HG03575 (cell line): ENCODE data around the gene MINDY1.

Experiments used
- ATAC-seq: cut with Tn5 transposase; IDR thresholded peaks from one replicate; pipeline ENCODE4 v1.9.1; 2021; ENCODE audit not compliant: unreplicated experiment, insufficient number of reproducible peaks, low FRiP score; ENCODE audit errors: extremely low read depth

The MINDY1 gene, protein sequence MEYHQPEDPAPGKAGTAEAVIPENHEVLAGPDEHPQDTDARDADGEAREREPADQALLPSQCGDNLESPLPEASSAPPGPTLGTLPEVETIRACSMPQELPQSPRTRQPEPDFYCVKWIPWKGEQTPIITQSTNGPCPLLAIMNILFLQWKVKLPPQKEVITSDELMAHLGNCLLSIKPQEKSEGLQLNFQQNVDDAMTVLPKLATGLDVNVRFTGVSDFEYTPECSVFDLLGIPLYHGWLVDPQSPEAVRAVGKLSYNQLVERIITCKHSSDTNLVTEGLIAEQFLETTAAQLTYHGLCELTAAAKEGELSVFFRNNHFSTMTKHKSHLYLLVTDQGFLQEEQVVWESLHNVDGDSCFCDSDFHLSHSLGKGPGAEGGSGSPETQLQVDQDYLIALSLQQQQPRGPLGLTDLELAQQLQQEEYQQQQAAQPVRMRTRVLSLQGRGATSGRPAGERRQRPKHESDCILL

DNA sequence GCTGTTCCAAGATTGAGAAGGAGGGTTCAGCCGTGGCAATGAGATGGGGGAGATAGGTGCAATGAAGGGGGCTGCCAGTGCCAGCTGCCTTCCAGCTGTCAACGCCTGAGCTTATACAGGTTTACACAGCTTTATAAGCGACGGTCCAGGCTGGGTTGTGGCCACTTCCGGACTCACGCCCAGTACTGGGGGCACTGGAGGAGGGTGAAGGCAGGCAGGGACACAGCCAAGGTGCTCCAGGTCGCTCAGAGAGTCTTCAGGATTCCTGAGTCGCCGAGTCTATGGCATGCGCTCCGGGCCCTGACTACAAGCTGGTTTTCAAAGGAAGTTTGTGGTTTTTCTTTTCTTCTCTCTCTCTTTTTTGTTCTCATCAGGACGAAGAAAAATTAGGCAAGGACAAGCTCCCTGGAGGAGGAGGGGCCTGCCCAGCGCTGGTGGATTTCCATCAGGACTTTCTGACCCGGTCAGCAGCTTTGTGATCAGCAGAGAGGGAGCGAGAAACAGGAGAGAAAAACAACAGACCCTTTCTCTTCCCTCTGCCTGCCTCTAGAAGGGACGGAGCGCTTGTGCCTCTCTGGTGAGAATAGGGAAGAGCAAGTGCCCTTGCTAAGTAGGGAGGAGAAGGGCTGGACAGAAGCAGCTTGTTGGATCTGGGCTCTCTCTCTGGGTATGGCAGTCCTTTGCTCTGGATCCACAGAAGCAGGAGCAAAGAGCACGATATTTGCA is at the start of gene MINDY1:
MINDY1 (minus strand) TSS at position 576 of the 726 bp plus-strand sequence. CDS start 4,285 bp downstream, outside the sequence.
- ATAC-seq: no peak

- no peak for ATAC-seq
Measured at GRCh38 chr1:151056149-151056548, 49.4 kb upstream of the MINDY1 start.

- no peak for ATAC-seq
Measured at GRCh38 chr1:151055581-151055980, 48.9 kb upstream of the MINDY1 start.

DNA sequence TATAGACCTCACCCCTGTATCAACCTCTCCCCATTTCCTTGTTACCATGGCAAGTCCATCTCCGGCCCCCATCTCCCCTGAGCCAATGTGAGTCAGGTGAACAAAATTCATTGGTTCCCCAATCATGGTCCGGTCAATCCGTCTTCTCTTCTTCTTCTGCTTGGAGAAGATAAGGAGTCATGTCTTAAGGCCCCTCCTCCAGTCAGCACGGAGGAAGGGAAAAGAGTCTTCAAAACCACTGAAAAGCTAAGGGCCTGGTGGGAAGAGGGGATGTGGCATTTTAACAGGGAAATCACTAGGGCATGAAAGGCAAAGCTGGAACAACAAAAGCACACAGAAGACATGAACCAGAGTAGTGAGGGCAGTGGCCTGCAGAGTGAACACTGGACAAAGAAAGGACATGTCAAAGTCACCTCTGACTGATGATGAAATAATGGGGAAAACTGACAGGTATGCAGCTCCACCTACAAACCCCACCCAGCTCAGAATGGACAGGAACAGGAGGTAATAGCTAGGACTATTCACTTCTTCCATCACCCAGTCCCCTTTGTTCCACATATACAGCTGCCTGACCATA is 48.4 kb upstream of the MINDY1 start:
- ATAC-seq: no peak

GRCh38 chr1:151051356-151052009 is 44.8 kb upstream of the MINDY1 start:
- no peak for ATAC-seq

DNA sequence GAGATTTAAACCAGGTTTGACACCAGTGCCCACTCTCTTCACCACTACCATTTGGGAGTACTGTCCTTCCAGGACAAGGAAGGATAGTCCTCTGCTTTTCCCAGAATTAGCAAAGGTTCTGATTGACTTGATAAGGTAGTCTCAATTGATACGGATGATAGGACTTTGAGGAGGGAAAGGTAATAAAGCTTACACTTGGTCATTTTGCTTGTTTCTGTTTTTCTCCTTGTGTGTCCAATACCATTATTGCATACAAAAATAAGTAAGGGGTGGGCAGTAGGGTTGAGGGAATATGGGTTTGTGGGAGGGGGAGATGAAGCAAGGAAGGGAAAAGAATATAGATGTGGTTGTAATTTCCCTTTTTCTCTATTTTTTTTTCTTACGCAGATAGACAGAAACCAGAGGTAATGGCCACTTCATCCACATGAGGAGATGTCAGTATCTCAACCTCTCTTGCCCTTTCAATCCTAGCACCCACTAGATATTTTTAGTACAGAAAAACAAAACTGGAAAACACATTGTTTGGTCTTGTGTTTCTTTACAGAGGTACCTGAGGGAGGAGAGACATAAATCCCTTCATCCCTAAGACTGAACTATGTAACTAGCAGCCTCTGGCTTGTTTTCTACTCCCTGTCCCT is 43.5 kb upstream of the MINDY1 start:
- no peak for ATAC-seq

GRCh38 chr1:151049458-151049857 is 42.8 kb upstream of the MINDY1 start:
- ATAC-seq: no peak

DNA sequence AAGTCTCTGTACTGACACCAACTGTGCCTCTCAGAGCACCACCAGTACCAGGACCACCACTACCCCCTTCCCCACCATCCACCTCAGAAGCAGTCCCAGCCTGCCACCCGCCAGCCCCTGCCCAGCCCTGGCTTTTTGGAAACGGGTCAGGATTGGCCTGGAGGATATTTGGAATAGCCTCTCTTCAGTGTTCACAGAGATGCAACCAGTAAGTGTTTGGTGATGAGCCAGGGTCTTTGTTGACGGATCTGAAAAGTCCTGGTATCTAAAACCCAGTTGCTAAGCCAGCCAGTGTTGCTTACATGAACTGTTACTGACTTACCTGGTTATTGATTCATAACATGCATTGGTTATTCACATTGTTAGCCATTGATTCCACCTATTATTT is 41.9 kb upstream of the MINDY1 start:
- ATAC-seq: no peak

- ATAC-seq: no peak
Measured at GRCh38 chr1:151047925-151048644, 41.4 kb upstream of the MINDY1 start.

- no peak for ATAC-seq
Measured at GRCh38 chr1:151047591-151047924, 40.9 kb upstream of the MINDY1 start, which contains the start of gene C1orf56. TSS of gene C1orf56 (plus strand) at chr1:151047751. CDS start at chr1:151047848, 97 bp downstream.

DNA sequence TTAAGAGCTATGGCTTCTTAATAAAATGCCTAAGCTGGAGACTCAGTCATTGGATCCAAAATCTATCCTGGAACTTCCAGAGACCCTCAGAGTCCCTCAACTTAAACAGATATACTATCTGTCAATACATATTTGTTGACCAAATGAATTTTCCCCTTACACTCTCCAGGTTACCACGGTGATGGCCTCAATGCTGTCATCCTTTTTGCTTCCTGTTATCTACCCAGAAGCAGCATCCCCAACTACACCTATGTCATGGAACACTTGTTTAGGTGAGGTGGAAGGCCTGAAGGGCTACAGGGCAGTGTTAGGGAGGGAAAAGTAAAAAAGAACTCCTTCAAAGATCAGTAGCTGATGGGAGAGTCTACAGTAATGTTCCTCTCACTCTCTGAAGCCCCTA is 36.5 kb upstream of the MINDY1 start:
- ATAC-seq: no peak

DNA sequence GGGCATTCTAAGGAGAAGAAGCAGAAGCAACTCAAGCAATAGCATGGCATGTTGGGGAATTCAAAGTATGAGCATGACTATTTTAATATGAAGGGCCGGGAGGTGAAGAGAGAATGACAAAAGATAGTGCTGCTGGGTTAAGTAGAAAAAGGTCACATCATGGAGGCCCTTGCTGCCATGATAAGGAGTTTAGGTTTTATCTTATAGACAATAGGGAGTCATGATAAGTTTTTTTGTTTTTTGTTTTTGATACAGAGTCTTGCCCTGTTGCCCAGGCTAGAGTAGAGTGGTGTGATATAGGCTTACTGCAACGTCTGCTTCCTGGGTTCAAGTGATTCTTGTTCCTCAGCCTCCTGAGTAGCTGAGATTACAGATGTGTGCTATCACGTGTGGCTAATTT is 32.8 kb upstream of the MINDY1 start:
- ATAC-seq: no peak

DNA sequence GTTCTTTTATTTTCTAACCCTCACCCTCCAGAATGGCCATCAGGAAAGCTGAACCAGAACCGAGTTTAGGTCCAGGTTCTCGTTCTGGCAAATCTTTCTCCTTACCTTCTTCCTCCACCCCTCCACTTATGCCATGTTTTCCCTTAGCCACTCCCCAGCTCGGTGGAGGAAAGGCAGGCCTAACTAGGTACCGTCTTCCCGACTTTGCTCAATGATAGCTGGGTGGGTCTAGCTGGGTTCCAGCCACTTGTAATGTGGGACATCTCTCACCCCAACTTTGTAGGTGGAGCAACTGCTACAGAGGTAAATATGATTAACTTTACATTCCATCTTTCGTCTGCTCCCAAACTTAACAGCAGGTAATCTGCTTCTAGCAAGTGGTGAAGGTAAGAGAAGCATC is 30.3 kb upstream of the MINDY1 start:
- no peak for ATAC-seq

- no peak for ATAC-seq
Measured at GRCh38 chr1:151036356-151036755, 29.7 kb upstream of the MINDY1 start, which contains the start of gene BNIPL. TSS of gene BNIPL (plus strand) at chr1:151036586. CDS start at chr1:151036726, 140 bp downstream.

- ATAC-seq: no peak
Measured at GRCh38 chr1:151035167-151035566, 28.5 kb upstream of the MINDY1 start.

GRCh38 chr1:151032164-151032563 is 25.5 kb upstream of the MINDY1 start:
- ATAC-seq: no peak

GRCh38 chr1:151026460-151026859 is 19.8 kb upstream of the MINDY1 start:
- ATAC-seq: no peak

GRCh38 chr1:151024540-151025146 is 17.9 kb upstream of the MINDY1 start:
- no peak for ATAC-seq
